Measurements from ENCODE around the gene DCUN1D2. TPM values are rescaled to one million over a fixed set of nuclear protein-coding genes. Genes with fewer than 3 reads are reported as not detected.

The DCUN1D2 gene
- total and polyA plus RNA-seq, 10 of the 15 experiments (the other 5 are each of a cell fraction or from before 2014, with no cell fraction given): 2.5 to 23.6 (median 9.3) TPM

DNA sequence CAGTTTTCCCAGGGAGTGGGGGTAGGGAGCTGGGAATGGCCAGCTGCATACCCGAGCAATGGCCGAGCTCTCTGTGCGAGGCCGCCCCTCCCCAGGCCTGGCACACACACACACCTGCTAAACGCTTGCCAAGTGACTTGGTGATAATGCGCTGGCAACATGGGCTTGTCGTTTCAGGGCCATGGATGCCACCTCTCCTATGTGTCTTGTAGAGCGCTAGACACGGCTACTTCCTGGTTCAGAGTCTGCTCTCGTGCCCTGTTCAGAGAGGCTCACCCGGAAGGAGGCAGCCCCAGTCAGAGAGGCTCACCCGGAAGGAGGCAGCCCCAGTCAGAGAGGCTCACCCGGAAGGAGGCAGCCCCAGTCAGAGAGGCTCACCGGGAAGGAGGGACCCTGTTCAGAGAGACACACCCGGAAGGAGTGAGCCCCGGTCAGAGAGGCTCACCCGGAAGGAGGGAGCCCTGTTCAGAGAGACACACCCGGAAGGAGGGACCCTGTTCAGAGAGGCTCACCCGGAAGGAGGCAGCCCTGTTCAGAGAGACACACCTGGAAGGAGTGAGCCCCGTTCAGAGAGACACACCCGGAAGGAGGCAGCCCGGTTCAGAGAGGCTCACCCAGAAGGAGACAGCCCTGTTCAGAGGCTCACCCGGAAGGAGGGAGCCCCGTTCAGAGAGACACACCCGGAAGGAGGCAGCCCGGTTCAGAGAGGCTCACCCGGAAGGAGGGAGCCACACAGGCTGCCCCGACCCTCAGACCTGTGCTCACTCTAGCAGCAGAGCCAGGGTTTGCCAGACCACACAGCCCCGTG is 41.4 kb downstream of the DCUN1D2 start (continued):
- TF ChIP-seq ETV6 (conservative IDR thresholded peaks at IDR 0.05 in 1 of 2, IDR thresholded peaks at IDR 0.05 in 1 of 2; ENCODE audit: borderline replicate concordance in 1 of 2, low read depth in 1 of 2) (peak in 1 of 2 experiments; percentile 99; a peak in 2 of 4 replicates), E2F8 (IDR thresholded peaks at IDR 0.05; ENCODE audit: low read depth, partially characterized antibody) (peak; percentile 79), ZNF384 (IDR thresholded peaks at IDR 0.05; ENCODE audit: borderline replicate concordance, low read depth, low read length) (no peak), JUNB (IDR thresholded peaks at IDR 0.05) (no peak), CTCF (IDR thresholded peaks at IDR 0.05 in 2 of 3, conservative IDR thresholded peaks at IDR 0.05 in 1 of 3; ENCODE audit: control insufficient read depth in 2 of 3, extremely low read depth in 1 of 3, insufficient read depth in 1 of 3, low read depth in 3 of 3, low read length in 3 of 3) (no peak), MTA2 (IDR thresholded peaks at IDR 0.05; ENCODE audit: low read depth) (no peak), NR2C2 (IDR thresholded peaks at IDR 0.05; ENCODE audit: borderline replicate concordance, control insufficient read depth, insufficient read length, low read depth) (no peak), POLR2A (IDR thresholded peaks at IDR 0.05; ENCODE audit: low read depth, low read length) (peak; percentile 76), REST (IDR thresholded peaks at IDR 0.05; ENCODE audit: low read depth, low read length) (no peak), NBN (IDR thresholded peaks at IDR 0.05) (0 out of 2 replicates have a peak, but pooled peaks have one; percentile 30), SRF (IDR thresholded peaks at IDR 0.05; ENCODE audit: low read depth in 2 of 2, low read length in 2 of 2) (peak; percentile 4 to 80; a peak in 2 of 4 replicates), JUND (IDR thresholded peaks at IDR 0.05; ENCODE audit: low read depth, low read length) (no peak), ELK1 (IDR thresholded peaks at IDR 0.05; ENCODE audit: low read depth, low read length) (peak; percentile 48; the same call in 1 of the 2 replicates), TBL1XR1 (IDR thresholded peaks at IDR 0.05; ENCODE audit: low read depth, low read length) (no peak), LARP7 (IDR thresholded peaks at IDR 0.05) (no peak), KDM1A (IDR thresholded peaks at IDR 0.05; ENCODE audit: borderline replicate concordance) (no peak), IKZF2 (IDR thresholded peaks at IDR 0.05) (no peak), SUZ12 (IDR thresholded peaks at IDR 0.05; ENCODE audit: unreplicated experiment) (no peak)
